Keratinocyte (primary cell): Measurements from ENCODE around the gene DHRSX. TPM values are rescaled to one million over a fixed set of nuclear protein-coding genes. Genes with fewer than 3 reads are reported as not detected.
"Not testable (repeated sequence)": the region's sequence is repeated elsewhere in the genome, so short reads cannot be mapped to it uniquely, and the experiment has no call there.

Experiments used
- DNase-seq: peaks from one replicate; pipeline ENCODE4 v3.0.0-alpha.2; 2011; ENCODE audit warnings: low read depth, missing footprints, low spot score
- FAIRE-seq: peaks from 2 replicates; lab custom pipeline; 2011; peaks lifted over from hg19 to GRCh38; lab: Jason Lieb, UNC
- H2AFZ ChIP-seq: 2 replicates; pipeline ENCODE4 v1.6.0; 2012; ENCODE audit warnings: low read length, control low read depth, inconsistent platforms; ENCODE audit not compliant: control insufficient read depth
- H3K27ac ChIP-seq: 2 replicates; pipeline ENCODE4 v1.5.1; 2011; ENCODE audit warnings: low read length; ENCODE audit not compliant: control insufficient read depth, insufficient read depth
- H3K27me3 ChIP-seq: 3 replicates; pipeline ENCODE4 v1.6.0; 2011; ENCODE audit warnings: low read length; ENCODE audit not compliant: control insufficient read depth, insufficient read depth; ENCODE audit errors: extremely low read depth
- H3K36me3 ChIP-seq, 2 experiments: 2 replicates in 1 of 2; 3 replicates in 1 of 2; pipeline ENCODE4 v1.5.1; 2011; ENCODE audit warnings: low read length in 2 of 2, mild to moderate bottlenecking in 1 of 2; ENCODE audit not compliant: control insufficient read depth in 2 of 2, insufficient read depth in 2 of 2; ENCODE audit errors: extremely low read depth in 1 of 2
- H3K4me1 ChIP-seq: 3 replicates; pipeline ENCODE4 v1.5.1; 2011; ENCODE audit warnings: low read length; ENCODE audit not compliant: control insufficient read depth, insufficient read depth; ENCODE audit errors: extremely low read depth
- H3K4me2 ChIP-seq: 3 replicates; pipeline ENCODE4 v1.6.0; 2011; ENCODE audit warnings: low read depth, low read length; ENCODE audit not compliant: control insufficient read depth, insufficient read depth; ENCODE audit errors: extremely low read depth
- H3K4me3 ChIP-seq, 3 experiments: fragments of 200-600 bp in 1 of 3; sonication (generic) in 1 of 3; 2 replicates in 2 of 3; 3 replicates in 1 of 3; pipeline ENCODE4 v1.5.1; 2011 to 2016; ENCODE audit warnings: low read length in 3 of 3, mild to moderate bottlenecking in 3 of 3, control low read depth in 2 of 3, inconsistent platforms in 1 of 3, low read depth in 1 of 3, mixed read lengths in 1 of 3, mixed run types in 1 of 3, moderate library complexity in 1 of 3; ENCODE audit not compliant: control insufficient read depth in 2 of 3, insufficient read depth in 2 of 3; ENCODE audit errors: extremely low read depth in 1 of 3
- H3K79me2 ChIP-seq: 2 replicates; pipeline ENCODE4 v1.6.0; 2012; ENCODE audit warnings: low read length; ENCODE audit not compliant: control insufficient read depth, insufficient read depth
- H3K9ac ChIP-seq: 3 replicates; pipeline ENCODE4 v1.6.0; 2011; ENCODE audit warnings: low read length; ENCODE audit not compliant: control insufficient read depth, insufficient read depth; ENCODE audit errors: extremely low read depth
- H3K9me1 ChIP-seq: 3 replicates; pipeline ENCODE4 v1.6.0; 2011; ENCODE audit warnings: low read length; ENCODE audit not compliant: control insufficient read depth, insufficient read depth; ENCODE audit errors: extremely low read depth
- H3K9me3 ChIP-seq: 2 replicates; pipeline ENCODE4 v1.5.1; 2012; ENCODE audit warnings: low read depth, low read length; ENCODE audit not compliant: control insufficient read depth
- H4K20me1 ChIP-seq: 3 replicates; pipeline ENCODE4 v1.6.0; 2011; ENCODE audit warnings: low read length; ENCODE audit not compliant: control insufficient read depth, insufficient read depth; ENCODE audit errors: extremely low read depth
- EZH2 ChIP-seq: IDR thresholded peaks from one replicate; pipeline ENCODE4 v1.6.1; 2012; ENCODE audit warnings: inconsistent platforms, mild to moderate bottlenecking, low read length, moderate library complexity
- dilution Hi-C: fragments of 300-500 bp; cut with MboI; formaldehyde crosslinking; loops from one replicate; pipeline ENCODE4 v1.7.0; 2020; ENCODE audit warnings: low sequenced_read_pairs; ENCODE audit not compliant: extremely low pct_ligation_motif_present
- polyA plus RNA-seq, 5 experiments: library from polyadenylated mRNA; depleted of rRNA in 3 of 5; stranded (reverse) in 3 of 5; stranded (forward) in 1 of 5; unstranded in 1 of 5; fragments of >200 nt; gene quantifications; 1 replicate in 1 of 5; 2 replicates in 3 of 5; 3 replicates in 1 of 5; pipeline versions ENCODE4 v1.2.1 to v1.2.3, GENCODE V29; 2011 to 2012; ENCODE audit warnings: missing spikeins in 2 of 5, low read depth in 1 of 5, low replicate concordance in 1 of 5
- TF ChIP-seq, protein P1 (sequence below), 3 experiments: IDR thresholded peaks in 1 of 3; conservative IDR thresholded peaks in 1 of 3; optimal IDR thresholded peaks in 1 of 3; 2 replicates in 2 of 3; 3 replicates in 1 of 3; pipeline versions ENCODE3 to v1.5.1; 2011; ENCODE audit warnings: low read length in 3 of 3, mild to moderate bottlenecking in 3 of 3, moderate library complexity in 2 of 3, control low read depth in 1 of 3, inconsistent platforms in 1 of 3; ENCODE audit not compliant: insufficient read depth in 2 of 3; ENCODE audit errors: extremely low read depth in 1 of 3

The DHRSX gene
- polyA plus RNA-seq, 1 donor (not counting 4 experiments of a cell fraction or from before 2014, with no cell fraction given), result 20.4 TPM

DNA sequence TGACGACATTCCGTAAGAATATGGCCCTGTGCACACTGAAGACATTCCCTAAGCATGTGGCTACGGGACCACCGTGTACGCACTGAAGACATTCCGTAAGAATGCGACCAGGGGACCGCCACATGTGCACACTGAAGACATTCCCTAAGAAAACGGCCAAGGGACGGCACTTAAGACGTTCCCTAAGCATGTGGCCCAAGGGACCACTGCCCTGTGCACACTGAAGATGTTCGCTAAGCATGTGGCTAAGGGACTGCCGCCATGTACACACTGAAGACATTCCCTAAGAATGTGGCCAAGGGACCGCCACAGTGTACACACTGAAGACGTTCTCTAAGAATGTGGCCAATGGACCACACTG is 21.4 kb downstream of the DHRSX start:
- Histone ChIP-seq H4K20me1 (no peaks in the 10 kb centered on the region), H3K9me3 (no peaks in the 10 kb centered on the region), H3K9me1 (no peaks in the 10 kb centered on the region), H3K36me3 (peaks cover 0 to 2% of the 10 kb centered on the region in 2 experiments), H3K4me2 (no peak overlapping the region), H3K4me1 (no peaks in the 10 kb centered on the region), H3K27me3 (no peaks in the 10 kb centered on the region), H2AFZ (no peak overlapping the region), H3K9ac (no peak overlapping the region), H3K27ac (no peak overlapping the region), H3K79me2 (peaks cover 42% of the 10 kb centered on the region), H3K4me3 (no peak overlapping the region)
- DNase-seq (no peak), FAIRE-seq (no peak)
- dilution Hi-C loops, result no loop called here
- TF ChIP-seq EZH2, result no peak
- TF ChIP-seq, protein P1, sequence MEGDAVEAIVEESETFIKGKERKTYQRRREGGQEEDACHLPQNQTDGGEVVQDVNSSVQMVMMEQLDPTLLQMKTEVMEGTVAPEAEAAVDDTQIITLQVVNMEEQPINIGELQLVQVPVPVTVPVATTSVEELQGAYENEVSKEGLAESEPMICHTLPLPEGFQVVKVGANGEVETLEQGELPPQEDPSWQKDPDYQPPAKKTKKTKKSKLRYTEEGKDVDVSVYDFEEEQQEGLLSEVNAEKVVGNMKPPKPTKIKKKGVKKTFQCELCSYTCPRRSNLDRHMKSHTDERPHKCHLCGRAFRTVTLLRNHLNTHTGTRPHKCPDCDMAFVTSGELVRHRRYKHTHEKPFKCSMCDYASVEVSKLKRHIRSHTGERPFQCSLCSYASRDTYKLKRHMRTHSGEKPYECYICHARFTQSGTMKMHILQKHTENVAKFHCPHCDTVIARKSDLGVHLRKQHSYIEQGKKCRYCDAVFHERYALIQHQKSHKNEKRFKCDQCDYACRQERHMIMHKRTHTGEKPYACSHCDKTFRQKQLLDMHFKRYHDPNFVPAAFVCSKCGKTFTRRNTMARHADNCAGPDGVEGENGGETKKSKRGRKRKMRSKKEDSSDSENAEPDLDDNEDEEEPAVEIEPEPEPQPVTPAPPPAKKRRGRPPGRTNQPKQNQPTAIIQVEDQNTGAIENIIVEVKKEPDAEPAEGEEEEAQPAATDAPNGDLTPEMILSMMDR (optimal IDR thresholded peaks at IDR 0.05 in 1 of 3, IDR thresholded peaks at IDR 0.05 in 1 of 3, conservative IDR thresholded peaks at IDR 0.05 in 1 of 3; ENCODE audit: extremely low read depth in 1 of 3, insufficient read depth in 2 of 3, low read length in 3 of 3), result no peak

DNA sequence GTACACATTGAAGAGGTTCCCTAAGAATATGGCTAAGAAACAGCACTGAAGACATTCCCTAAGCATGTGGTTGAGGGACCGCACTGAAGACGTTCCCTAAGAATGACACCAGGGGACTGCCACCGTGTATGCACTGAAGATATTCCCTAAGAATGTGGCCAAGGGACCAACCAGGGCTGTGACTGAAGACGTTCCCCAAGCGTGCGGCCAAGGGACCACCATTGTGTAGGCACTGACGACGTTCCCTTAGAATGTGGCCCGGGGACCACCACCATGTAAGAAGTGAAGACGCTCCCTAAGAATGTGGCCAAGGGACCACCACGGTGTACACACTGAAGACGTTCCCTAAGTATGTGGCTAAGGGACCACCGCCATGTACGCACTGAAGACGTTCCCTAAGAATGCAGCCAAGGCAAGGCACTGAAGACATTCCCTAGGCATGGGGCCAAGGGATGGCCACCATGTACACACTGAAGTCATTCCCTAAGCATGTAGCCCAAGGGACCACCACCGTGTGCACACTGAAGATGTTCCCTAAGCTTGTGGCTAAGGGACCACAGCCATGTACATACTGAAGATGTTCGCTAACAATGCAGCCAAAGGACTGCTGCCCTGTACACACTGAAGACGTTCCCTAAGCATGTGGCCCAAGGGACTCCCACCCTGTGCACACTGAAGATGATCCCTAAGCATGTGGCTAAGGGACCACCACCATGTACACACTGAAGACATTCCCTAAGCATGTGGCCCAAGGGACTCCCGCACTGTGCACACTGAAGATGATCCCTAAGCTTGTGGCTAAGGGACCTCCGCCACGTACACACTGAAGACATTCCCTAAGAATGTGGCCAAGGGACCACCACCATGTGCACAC is 22.0 kb downstream of the DHRSX start:
- Histone ChIP-seq H3K9me3 (no peaks in the 10 kb centered on the region), H4K20me1 (no peaks in the 10 kb centered on the region), H3K9me1 (no peaks in the 10 kb centered on the region), H3K9ac (no peak overlapping the region), H3K4me1 (no peaks in the 10 kb centered on the region), H3K27ac (no peak overlapping the region), H3K27me3 (no peaks in the 10 kb centered on the region), H3K36me3 (no peaks in the 10 kb centered on the region), H3K79me2 (peaks cover 47% of the 10 kb centered on the region), H2AFZ (no peak overlapping the region), H3K4me2 (no peak overlapping the region), H3K4me3 (no peak overlapping the region)
- dilution Hi-C loops, result no loop called here
- no peak for TF ChIP-seq EZH2
- TF ChIP-seq, protein P1 (optimal IDR thresholded peaks at IDR 0.05 in 1 of 3, IDR thresholded peaks at IDR 0.05 in 1 of 3, conservative IDR thresholded peaks at IDR 0.05 in 1 of 3; ENCODE audit: extremely low read depth in 1 of 3, insufficient read depth in 2 of 3, low read length in 3 of 3), result no peak
- no peak for FAIRE-seq
- DNase-seq, result no peak

DNA sequence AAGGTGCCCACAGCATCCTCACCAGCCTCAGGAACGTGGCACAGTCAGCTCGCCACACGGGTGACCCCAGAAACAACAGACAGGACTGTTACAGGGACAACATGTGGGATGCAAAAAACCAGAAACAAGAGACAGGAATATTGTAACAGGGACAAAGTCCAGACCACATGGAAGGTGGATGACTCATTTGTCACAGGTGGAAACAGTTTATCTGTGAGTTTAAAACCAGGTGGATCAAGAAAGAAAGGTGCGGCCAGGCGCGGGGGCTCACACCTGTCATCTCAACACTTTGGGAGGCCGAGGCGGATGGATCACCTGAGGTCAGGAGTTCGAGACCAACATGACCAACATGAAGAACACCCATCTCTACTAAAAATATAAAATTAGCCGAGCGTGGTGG is 23.5 kb downstream of the DHRSX start:
- H3K9me1 ChIP-seq, DNase-seq, dilution Hi-C loops, FAIRE-seq, H3K4me1 ChIP-seq, H3K4me2 ChIP-seq, H3K27ac ChIP-seq, H3K9ac ChIP-seq, H3K36me3 ChIP-seq, H4K20me1 ChIP-seq, H3K27me3 ChIP-seq, H3K9me3 ChIP-seq, H2AFZ ChIP-seq, H3K4me3 ChIP-seq: not testable (repeated sequence)
- H3K79me2 ChIP-seq, result peaks cover 47% of the 10 kb centered on the region
